Ascending aorta (tissue), 2 donors: ENCODE data around the gene TAS1R2. TPM values are rescaled to one million over a fixed set of nuclear protein-coding genes. Genes with fewer than 3 reads are reported as not detected.

Source experiments
- DNase-seq, 2 donors: peaks; one replicate each; pipeline ENCODE4 v3.0.0-alpha.2; 2019; ENCODE audit warnings: low spot score in 2 of 2
- H3K27ac ChIP-seq, 2 donors: fragments of 200-600 bp; sonication (generic); one replicate each; pipeline ENCODE4 v1.5.1; 2016 to 2017; ENCODE audit warnings: mild to moderate bottlenecking in 1 of 2
- H3K27me3 ChIP-seq: fragments of 200-600 bp; sonication (generic); one replicate; pipeline ENCODE4 v1.5.1; 2017
- H3K36me3 ChIP-seq, 2 donors: fragments of 200-600 bp; sonication (generic); one replicate each; pipeline ENCODE4 v1.5.1; 2016
- H3K4me1 ChIP-seq, 2 donors: fragments of 200-600 bp; sonication (generic); one replicate each; pipeline ENCODE4 v1.5.1; 2016 to 2017; ENCODE audit warnings: mild to moderate bottlenecking in 1 of 2
- H3K4me3 ChIP-seq, 2 donors: fragments of 200-600 bp; sonication (generic); one replicate each; pipeline ENCODE4 v1.5.1; 2016 to 2017; ENCODE audit warnings: mild to moderate bottlenecking in 1 of 2
- H3K9me3 ChIP-seq, 2 donors: fragments of 200-600 bp; sonication (generic); one replicate each; pipeline ENCODE4 v1.5.1; 2016
- intact Hi-C: fragments of 100-400 bp; cut with DNase I; formaldehyde crosslinking; loops from one replicate; pipeline ENCODE4 v1.15.1; 2023
- total RNA-seq: library from RNA; depleted of rRNA; stranded (reverse); fragments of >200 nt; gene quantifications from one replicate; pipeline ENCODE4 v1.1.0, GENCODE V29; 2016
- TF ChIP-seq, protein P1 (sequence below), 3 experiments: fragments of 200-600 bp in 2 of 3; fragments of 450-650 bp in 1 of 3; sonication (generic) in 2 of 3; IDR thresholded peaks; one replicate each; pipeline ENCODE4 v1.5.1; 2016 to 2019; ENCODE audit warnings: antibody characterized with exemption in 3 of 3, mild to moderate bottlenecking in 1 of 3, moderate library complexity in 1 of 3

Gene TAS1R2
- total RNA-seq, 1 donor from 2014 or later = not detected

DNA sequence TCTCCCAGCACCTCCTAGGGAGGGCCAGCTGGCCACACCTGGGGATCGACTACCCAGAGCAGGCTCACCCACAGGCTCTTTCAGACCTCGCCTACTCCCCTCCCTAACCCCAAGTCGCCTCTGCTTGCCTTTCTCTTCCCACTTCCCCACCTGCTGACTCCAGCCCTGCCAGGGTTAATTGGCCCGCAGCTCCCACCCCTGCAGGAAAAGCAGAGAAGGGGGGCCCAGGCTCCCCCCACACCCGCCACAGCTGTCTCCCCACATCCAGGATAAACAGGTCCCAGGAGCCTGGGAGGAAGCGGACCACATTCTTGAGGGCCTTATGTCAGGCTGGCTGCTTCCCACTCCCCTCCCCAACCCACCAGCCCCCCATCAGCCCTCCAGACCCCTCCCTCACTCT, 45.0 kb downstream of the TAS1R2 start:
- TF ChIP-seq, protein P1, sequence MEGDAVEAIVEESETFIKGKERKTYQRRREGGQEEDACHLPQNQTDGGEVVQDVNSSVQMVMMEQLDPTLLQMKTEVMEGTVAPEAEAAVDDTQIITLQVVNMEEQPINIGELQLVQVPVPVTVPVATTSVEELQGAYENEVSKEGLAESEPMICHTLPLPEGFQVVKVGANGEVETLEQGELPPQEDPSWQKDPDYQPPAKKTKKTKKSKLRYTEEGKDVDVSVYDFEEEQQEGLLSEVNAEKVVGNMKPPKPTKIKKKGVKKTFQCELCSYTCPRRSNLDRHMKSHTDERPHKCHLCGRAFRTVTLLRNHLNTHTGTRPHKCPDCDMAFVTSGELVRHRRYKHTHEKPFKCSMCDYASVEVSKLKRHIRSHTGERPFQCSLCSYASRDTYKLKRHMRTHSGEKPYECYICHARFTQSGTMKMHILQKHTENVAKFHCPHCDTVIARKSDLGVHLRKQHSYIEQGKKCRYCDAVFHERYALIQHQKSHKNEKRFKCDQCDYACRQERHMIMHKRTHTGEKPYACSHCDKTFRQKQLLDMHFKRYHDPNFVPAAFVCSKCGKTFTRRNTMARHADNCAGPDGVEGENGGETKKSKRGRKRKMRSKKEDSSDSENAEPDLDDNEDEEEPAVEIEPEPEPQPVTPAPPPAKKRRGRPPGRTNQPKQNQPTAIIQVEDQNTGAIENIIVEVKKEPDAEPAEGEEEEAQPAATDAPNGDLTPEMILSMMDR (IDR thresholded peaks at IDR 0.05) = no peak
- no peaks in the 10 kb centered on the region for H3K27me3 ChIP-seq
- H3K4me3 ChIP-seq = no peak overlapping the region

DNA sequence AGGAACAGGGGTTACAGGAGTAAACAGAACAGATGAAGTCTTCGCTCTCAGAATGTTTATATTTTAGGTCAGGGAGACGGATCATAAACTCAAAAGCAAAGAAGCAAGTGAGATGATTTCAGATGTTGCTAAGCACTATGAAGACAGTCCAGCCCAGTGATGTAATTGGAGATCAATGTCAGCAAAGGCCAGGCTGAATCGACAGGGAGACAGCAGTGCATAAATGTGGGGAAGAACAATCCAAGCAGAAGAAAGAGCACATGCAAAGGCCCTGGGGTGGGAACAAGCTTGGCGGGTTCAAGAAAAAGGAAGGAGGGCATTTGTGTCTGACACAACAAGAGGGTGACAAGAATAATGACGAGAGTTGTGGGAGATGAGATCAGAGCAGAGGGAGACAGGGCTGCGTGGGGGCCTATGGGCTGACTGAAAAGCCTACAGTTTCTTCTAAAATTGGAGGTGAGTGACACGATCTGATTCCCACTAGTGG, 47.0 kb downstream of the TAS1R2 start:
- intact Hi-C loops = no loop called here
- Histone ChIP-seq H3K27ac (no peak overlapping the region), H3K4me1 (no peaks in the 10 kb centered on the region), H3K36me3 (no peaks in the 10 kb centered on the region), H3K9me3 (no peaks in the 10 kb centered on the region), H3K4me3 (no peak overlapping the region), H3K27me3 (no peaks in the 10 kb centered on the region)
- no peak for DNase-seq
- TF ChIP-seq, protein P1 (IDR thresholded peaks at IDR 0.05) = no peak

More for the DNA sequence above, 45.0 kb downstream of the TAS1R2 start:
- intact Hi-C loops = no loop called here
- H3K9me3 ChIP-seq = no peaks in the 10 kb centered on the region
- H3K36me3 ChIP-seq = no peaks in the 10 kb centered on the region
- no peaks in the 10 kb centered on the region for H3K4me1 ChIP-seq
- no peak for DNase-seq
- no peak overlapping the region for H3K27ac ChIP-seq

DNA sequence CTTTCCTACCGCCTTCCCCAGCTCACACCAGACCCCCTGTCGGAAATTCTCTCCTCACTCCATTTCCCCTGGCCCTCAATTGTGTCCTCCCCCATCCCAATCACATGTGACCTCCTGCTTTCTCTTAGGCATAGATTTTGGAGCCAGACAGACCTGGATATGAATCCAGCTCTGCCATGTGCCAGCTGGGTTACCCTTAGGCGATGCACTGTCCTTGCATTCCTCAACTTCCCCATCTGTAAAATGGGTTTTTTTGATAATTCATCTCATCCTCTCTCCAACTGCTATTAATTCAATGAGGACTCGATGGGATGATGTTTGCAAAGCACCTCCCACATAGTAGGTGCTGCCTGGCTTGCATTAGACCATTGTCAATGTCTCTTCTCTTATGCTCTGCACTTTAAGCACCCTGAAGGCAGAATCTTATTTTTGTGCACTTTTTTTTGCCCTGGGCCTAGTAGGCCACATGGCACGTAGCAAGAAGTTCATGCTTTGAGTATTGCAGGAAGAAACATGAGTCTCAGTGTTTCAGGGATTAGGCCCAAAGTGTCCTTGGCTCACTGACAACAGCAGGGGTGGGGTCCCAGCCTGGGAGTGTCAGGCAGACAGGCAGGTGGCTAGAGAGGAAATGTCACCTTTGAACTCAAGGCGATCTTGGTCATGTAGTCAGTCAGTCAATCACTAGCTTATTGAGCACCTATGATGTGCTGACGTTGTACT, 47.6 kb downstream of the TAS1R2 start:
- Histone ChIP-seq H3K4me1 (no peaks in the 10 kb centered on the region), H3K27me3 (no peaks in the 10 kb centered on the region), H3K36me3 (no peaks in the 10 kb centered on the region), H3K9me3 (no peaks in the 10 kb centered on the region), H3K4me3 (no peak overlapping the region), H3K27ac (no peak overlapping the region)
- TF ChIP-seq, protein P1 (IDR thresholded peaks at IDR 0.05) = no peak
- intact Hi-C loops = no loop called here
- no peak for DNase-seq

DNA sequence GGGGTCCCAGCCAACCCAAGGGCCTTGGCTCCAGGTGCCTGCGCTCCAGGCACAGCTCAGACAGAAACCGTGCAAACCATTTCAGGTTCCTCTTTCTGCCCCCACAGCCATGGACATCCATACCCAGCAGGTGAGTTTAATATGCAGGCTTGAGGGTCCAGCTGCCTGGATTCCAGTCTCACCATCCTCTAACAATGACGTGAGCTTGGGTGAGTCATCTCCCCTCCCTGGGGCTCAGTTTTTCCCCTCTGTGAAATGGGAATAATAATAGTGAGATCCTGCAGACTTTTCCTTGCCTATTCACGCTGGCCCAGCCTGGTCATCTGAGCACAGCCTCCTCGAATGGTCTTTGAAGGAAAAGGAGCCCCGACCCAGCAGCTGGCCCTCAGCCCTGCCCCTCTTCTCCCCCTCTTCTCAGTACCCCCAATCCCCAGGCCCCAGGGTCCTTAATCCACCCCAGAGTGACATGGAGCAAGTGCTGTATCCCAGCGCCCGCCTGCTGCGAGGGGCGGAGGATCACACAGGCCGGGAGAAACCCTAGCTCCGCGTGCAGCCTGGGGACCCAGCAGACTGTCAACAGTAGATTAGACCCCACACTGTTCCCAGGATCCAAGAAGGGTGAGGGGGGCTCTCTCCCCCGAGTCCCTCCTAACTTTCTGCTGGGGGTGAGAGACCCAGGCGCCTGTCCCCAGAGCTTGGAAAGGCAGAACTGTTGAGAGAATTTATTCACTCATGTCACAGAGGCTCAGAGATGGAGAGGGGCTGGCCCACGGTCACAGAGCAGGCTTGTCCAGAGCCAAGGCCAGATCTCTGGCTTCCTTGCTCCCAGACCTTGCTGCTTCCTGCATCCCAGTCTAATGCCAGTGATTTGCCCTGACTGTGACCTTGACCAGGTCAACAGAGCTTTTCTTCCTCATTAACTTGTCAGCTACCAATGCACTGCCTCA, 49.2 kb downstream of the TAS1R2 start:
- TF ChIP-seq, protein P1 (IDR thresholded peaks at IDR 0.05) = no peak
- H3K27ac ChIP-seq = no peak overlapping the region
- no peaks in the 10 kb centered on the region for H3K36me3 ChIP-seq
- no peaks in the 10 kb centered on the region for H3K27me3 ChIP-seq
- no peak for DNase-seq
- H3K4me1 ChIP-seq = no peaks in the 10 kb centered on the region
- intact Hi-C loops = no loop called here
- H3K9me3 ChIP-seq = no peaks in the 10 kb centered on the region
- no peak overlapping the region for H3K4me3 ChIP-seq

DNA sequence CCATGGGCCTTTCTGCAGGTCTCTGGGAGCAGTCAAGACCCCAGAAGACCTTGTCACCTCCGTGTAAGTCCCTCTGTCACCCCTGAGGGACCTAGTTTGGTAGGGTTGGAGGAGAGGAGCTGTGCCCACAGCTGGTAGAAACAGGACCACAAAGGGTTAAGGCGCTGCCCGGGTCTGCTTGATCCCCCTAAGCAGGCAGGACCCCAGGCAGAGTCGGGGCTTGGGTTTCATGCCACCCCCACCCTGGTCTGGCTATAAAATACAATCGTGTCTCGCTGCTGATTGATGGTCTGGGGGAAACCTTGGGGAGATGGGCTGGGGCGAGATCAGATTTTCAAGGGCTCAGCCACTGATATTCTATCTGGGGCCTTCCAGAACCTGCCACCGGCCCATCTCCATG, 50.9 kb downstream of the TAS1R2 start:
- Histone ChIP-seq H3K4me3 (no peak overlapping the region), H3K9me3 (no peaks in the 10 kb centered on the region), H3K4me1 (no peaks in the 10 kb centered on the region), H3K27ac (no peak overlapping the region), H3K36me3 (no peaks in the 10 kb centered on the region), H3K27me3 (no peaks in the 10 kb centered on the region)
- intact Hi-C loops = no loop called here
- TF ChIP-seq, protein P1 (IDR thresholded peaks at IDR 0.05) = no peak
- DNase-seq = no peak
